Measurements from ENCODE around the gene CSAD. TPM values are rescaled to one million over a fixed set of nuclear protein-coding genes. Genes with fewer than 3 reads are reported as not detected.

The CSAD gene
- total and polyA plus RNA-seq, 2 experiments from 2014 or later: 15.7 to 16.8 TPM

- peaks cover 42% of the 10 kb centered on the region for H3K4me1 ChIP-seq (ENCODE audit: insufficient read depth)
- H4K20me1 ChIP-seq (ENCODE audit: insufficient read depth, poor library complexity, severe bottlenecking): no peaks in the 10 kb centered on the region
These were observed 45.1 kb upstream of the CSAD start for GRCh38 chr12:53225635-53226424.

GRCh38 chr12:53224897-53225634 lies 44.3 kb upstream of the CSAD start:
- DNase-seq (ENCODE audit: low spot score): no peak
- Histone ChIP-seq H3K27ac (peak overlapping the region; percentile 100), H4K20me1 (ENCODE audit: insufficient read depth, poor library complexity, severe bottlenecking) (no peaks in the 10 kb centered on the region), H3K4me1 (ENCODE audit: insufficient read depth) (peaks cover 42% of the 10 kb centered on the region), H3K36me3 (replicated peaks; ENCODE audit: insufficient read depth, low read depth) (no peaks in the 10 kb centered on the region), H3K4me2 (peak overlapping the region; percentile 98), H2AFZ (no peak overlapping the region), H3K4me3 (no peak overlapping the region), H3K9me3 (ENCODE audit: low read depth) (no peaks in the 10 kb centered on the region), H3K9me2 (replicated peaks; ENCODE audit: insufficient read depth) (no peaks in the 10 kb centered on the region), H3K79me2 (peaks cover 2% of the 10 kb centered on the region), H3K27me3 (no peaks in the 10 kb centered on the region)
- no peak for TF ChIP-seq CTCF (IDR thresholded peaks at IDR 0.05; ENCODE audit: poor library complexity)
- TF ChIP-seq EZH2phosphoT487 (IDR thresholded peaks at IDR 0.05; ENCODE audit: low read depth, severe bottlenecking, unreplicated experiment): no peak
- no peak for TF ChIP-seq EZH2 (IDR thresholded peaks at IDR 0.05; ENCODE audit: borderline replicate concordance)
- 80% methylated on average over 10 of the region's 10 CpGs for WGBS (ENCODE audit: low lambda C conversion rate, missing lambda C conversion rate)

More at GRCh38 chr12:53225635-53226424, 45.1 kb upstream of the CSAD start:
- H3K4me2 ChIP-seq: peak overlapping the region; percentile 60
- H3K4me3 ChIP-seq: no peak overlapping the region
- no peak for TF ChIP-seq EZH2phosphoT487 (IDR thresholded peaks at IDR 0.05; ENCODE audit: low read depth, severe bottlenecking, unreplicated experiment)
- no peak for TF ChIP-seq EZH2 (IDR thresholded peaks at IDR 0.05; ENCODE audit: borderline replicate concordance)
- TF ChIP-seq CTCF (IDR thresholded peaks at IDR 0.05; ENCODE audit: poor library complexity): no peak
- peaks cover 6% of the 10 kb centered on the region for H3K79me2 ChIP-seq
- DNase-seq (ENCODE audit: low spot score): no peak
- no peaks in the 10 kb centered on the region for H3K9me2 ChIP-seq (replicated peaks; ENCODE audit: insufficient read depth)
- H3K36me3 ChIP-seq (replicated peaks; ENCODE audit: insufficient read depth, low read depth): no peaks in the 10 kb centered on the region
- H2AFZ ChIP-seq: no peak overlapping the region
- no peaks in the 10 kb centered on the region for H3K9me3 ChIP-seq (ENCODE audit: low read depth)
- no peaks in the 10 kb centered on the region for H3K27me3 ChIP-seq
- H3K27ac ChIP-seq: peak overlapping the region; percentile 100
- 88% methylated on average over 10 of the region's 10 CpGs for WGBS (ENCODE audit: low lambda C conversion rate, missing lambda C conversion rate)

GRCh38 chr12:53224061-53224896 lies 43.6 kb upstream of the CSAD start:
- H4K20me1 ChIP-seq (ENCODE audit: insufficient read depth, poor library complexity, severe bottlenecking): no peaks in the 10 kb centered on the region
- H3K79me2 ChIP-seq: peaks cover 10% of the 10 kb centered on the region
- WGBS (ENCODE audit: low lambda C conversion rate, missing lambda C conversion rate): 60% methylated on average over 10 of the region's 11 CpGs
- H3K27me3 ChIP-seq: no peaks in the 10 kb centered on the region
- no peaks in the 10 kb centered on the region for H3K36me3 ChIP-seq (replicated peaks; ENCODE audit: insufficient read depth, low read depth)
- H3K4me1 ChIP-seq (ENCODE audit: insufficient read depth): peaks cover 42% of the 10 kb centered on the region
- peak overlapping the region; percentile 100 for H3K27ac ChIP-seq
- H2AFZ ChIP-seq: no peak overlapping the region
- no peak for TF ChIP-seq EZH2phosphoT487 (IDR thresholded peaks at IDR 0.05; ENCODE audit: low read depth, severe bottlenecking, unreplicated experiment)
- peak; percentile 21 for TF ChIP-seq CTCF (IDR thresholded peaks at IDR 0.05; ENCODE audit: poor library complexity)
- no peaks in the 10 kb centered on the region for H3K9me3 ChIP-seq (ENCODE audit: low read depth)
- H3K4me3 ChIP-seq: no peak overlapping the region
- DNase-seq (ENCODE audit: low spot score): peak; percentile 75
- H3K4me2 ChIP-seq: peak overlapping the region; percentile 98
- no peaks in the 10 kb centered on the region for H3K9me2 ChIP-seq (replicated peaks; ENCODE audit: insufficient read depth)

Measured in hepatocyte (in vitro differentiated cells).